Measurements from ENCODE around the gene PTTG1IP.

PTTG1IP gene

GRCh38 chr21:44878053-44878982 is 4.8 kb upstream of the PTTG1IP start:
- no peaks in the 10 kb centered on the region for H3K9me3 ChIP-seq (ENCODE audit: control insufficient read depth, low read length)
- H3K27me3 ChIP-seq (ENCODE audit: control insufficient read depth in 1 of 2, insufficient read depth in 1 of 2, low read length in 2 of 2) = peaks cover 0 to 1% of the 10 kb centered on the region in 2 experiments
- no peak overlapping the region for H3K23ac ChIP-seq (ENCODE audit: low read length in 2 of 2)
- H2BK120ac ChIP-seq (ENCODE audit: low read depth, low read length) = no peak overlapping the region
- no peak overlapping the region for H2AK5ac ChIP-seq (ENCODE audit: low read length, severe bottlenecking)
- no peak overlapping the region for H3K14ac ChIP-seq (ENCODE audit: low read length in 2 of 2)
- H3K9ac ChIP-seq (ENCODE audit: low read length) = no peak overlapping the region
- H3K4me1 ChIP-seq (ENCODE audit: control insufficient read depth, insufficient read depth, low read depth, low read length) = peaks cover 17% of the 10 kb centered on the region
- H3K4ac ChIP-seq (ENCODE audit: low read depth in 1 of 2, low read length in 2 of 2) = no peak overlapping the region
- H3K27ac ChIP-seq (ENCODE audit: low read length, poor library complexity, severe bottlenecking) = no peak overlapping the region
- H2BK5ac ChIP-seq (ENCODE audit: low read depth, low read length, poor library complexity, severe bottlenecking) = no peak overlapping the region
- H3K79me1 ChIP-seq (replicated peaks; ENCODE audit: low read length, poor library complexity, severe bottlenecking) = no peaks in the 10 kb centered on the region
- H3K4me3 ChIP-seq (ENCODE audit: insufficient read depth in 1 of 2, low read depth in 1 of 2, low read length in 2 of 2) = no peak overlapping the region
- H2AFZ ChIP-seq (ENCODE audit: low read depth, low read length) = no peak overlapping the region
- peak; percentile 37 for DNase-seq
- H3K18ac ChIP-seq (ENCODE audit: low read depth in 1 of 2, low read length in 2 of 2) = no peak overlapping the region
- no peak overlapping the region for H2BK15ac ChIP-seq (ENCODE audit: low read depth, poor library complexity, severe bottlenecking)
- no peak overlapping the region for H3K4me2 ChIP-seq (ENCODE audit: low read length, poor library complexity, severe bottlenecking)
- WGBS = 81% methylated on average over 11 of the region's 13 CpGs
- H3K36me3 ChIP-seq (ENCODE audit: control insufficient read depth in 1 of 2, insufficient read depth in 2 of 2, low read depth in 1 of 2, low read length in 2 of 2) = no peaks in the 10 kb centered on the region
- no peak overlapping the region for H2BK12ac ChIP-seq (ENCODE audit: low read length in 2 of 2)
- no peak overlapping the region for H4K8ac ChIP-seq (ENCODE audit: low read length)
- no peak overlapping the region for H4K91ac ChIP-seq (ENCODE audit: low read length)

- Histone ChIP-seq H4K91ac (ENCODE audit: low read length) (no peak overlapping the region), H3K9ac (ENCODE audit: low read length) (no peak overlapping the region), H2AFZ (ENCODE audit: low read depth, low read length) (no peak overlapping the region)
Observed at GRCh38 chr21:44876849-44877575, 3.5 kb upstream of the PTTG1IP start.

GRCh38 chr21:44875316-44875700 is 1.8 kb upstream of the PTTG1IP start:
- H3K14ac ChIP-seq (ENCODE audit: low read length in 2 of 2) = no peak overlapping the region
- no peak overlapping the region for H3K18ac ChIP-seq (ENCODE audit: low read depth in 1 of 2, low read length in 2 of 2)
- DNase-seq = no peak
- H3K9ac ChIP-seq (ENCODE audit: low read length) = peak overlapping the region; percentile 87
- H3K9me3 ChIP-seq (ENCODE audit: control insufficient read depth, low read length) = no peaks in the 10 kb centered on the region
- no peak overlapping the region for H2AK5ac ChIP-seq (ENCODE audit: low read length, severe bottlenecking)
- H3K4me1 ChIP-seq (ENCODE audit: control insufficient read depth, insufficient read depth, low read depth, low read length) = peaks cover 20% of the 10 kb centered on the region
- no peak overlapping the region for H4K91ac ChIP-seq (ENCODE audit: low read length)
- no peak overlapping the region for H3K23ac ChIP-seq (ENCODE audit: low read length in 2 of 2)
- no peak overlapping the region for H3K27ac ChIP-seq (ENCODE audit: low read length, poor library complexity, severe bottlenecking)
- no peak overlapping the region for H2BK12ac ChIP-seq (ENCODE audit: low read length in 2 of 2)
- no peaks in the 10 kb centered on the region for H3K27me3 ChIP-seq (ENCODE audit: control insufficient read depth in 1 of 2, insufficient read depth in 1 of 2, low read length in 2 of 2)
- H2BK15ac ChIP-seq (ENCODE audit: low read depth, poor library complexity, severe bottlenecking) = no peak overlapping the region
- H3K4ac ChIP-seq (ENCODE audit: low read depth in 1 of 2, low read length in 2 of 2) = no peak overlapping the region
- H3K4me2 ChIP-seq (ENCODE audit: low read length, poor library complexity, severe bottlenecking) = peak overlapping the region; percentile 95
- WGBS = 82% methylated on average over 6 of the region's 6 CpGs
- peak overlapping the region in 1 of 2 experiments; percentile 85 for H3K4me3 ChIP-seq (ENCODE audit: insufficient read depth in 1 of 2, low read depth in 1 of 2, low read length in 2 of 2)
- no peak overlapping the region for H2BK5ac ChIP-seq (ENCODE audit: low read depth, low read length, poor library complexity, severe bottlenecking)
- no peaks in the 10 kb centered on the region for H3K36me3 ChIP-seq (ENCODE audit: control insufficient read depth in 1 of 2, insufficient read depth in 2 of 2, low read depth in 1 of 2, low read length in 2 of 2)
- no peaks in the 10 kb centered on the region for H3K79me1 ChIP-seq (replicated peaks; ENCODE audit: low read length, poor library complexity, severe bottlenecking)
- no peak overlapping the region for H2AFZ ChIP-seq (ENCODE audit: low read depth, low read length)
- no peak overlapping the region for H4K8ac ChIP-seq (ENCODE audit: low read length)
- no peak overlapping the region for H2BK120ac ChIP-seq (ENCODE audit: low read depth, low read length)

More at GRCh38 chr21:44876849-44877575, 3.5 kb upstream of the PTTG1IP start:
- no peak overlapping the region for H2BK5ac ChIP-seq (ENCODE audit: low read depth, low read length, poor library complexity, severe bottlenecking)
- no peaks in the 10 kb centered on the region for H3K9me3 ChIP-seq (ENCODE audit: control insufficient read depth, low read length)
- no peak overlapping the region for H3K4ac ChIP-seq (ENCODE audit: low read depth in 1 of 2, low read length in 2 of 2)
- no peaks in the 10 kb centered on the region for H3K36me3 ChIP-seq (ENCODE audit: control insufficient read depth in 1 of 2, insufficient read depth in 2 of 2, low read depth in 1 of 2, low read length in 2 of 2)
- H2AK5ac ChIP-seq (ENCODE audit: low read length, severe bottlenecking) = no peak overlapping the region
- H3K14ac ChIP-seq (ENCODE audit: low read length in 2 of 2) = no peak overlapping the region
- 97% methylated on average over 9 of the region's 12 CpGs for WGBS
- H3K27me3 ChIP-seq (ENCODE audit: control insufficient read depth in 1 of 2, insufficient read depth in 1 of 2, low read length in 2 of 2) = no peaks in the 10 kb centered on the region
- H2BK120ac ChIP-seq (ENCODE audit: low read depth, low read length) = no peak overlapping the region
- peaks cover 18% of the 10 kb centered on the region for H3K4me1 ChIP-seq (ENCODE audit: control insufficient read depth, insufficient read depth, low read depth, low read length)
- no peaks in the 10 kb centered on the region for H3K79me1 ChIP-seq (replicated peaks; ENCODE audit: low read length, poor library complexity, severe bottlenecking)
- no peak overlapping the region for H3K23ac ChIP-seq (ENCODE audit: low read length in 2 of 2)
- no peak overlapping the region for H2BK12ac ChIP-seq (ENCODE audit: low read length in 2 of 2)
- H3K27ac ChIP-seq (ENCODE audit: low read length, poor library complexity, severe bottlenecking) = no peak overlapping the region
- H4K8ac ChIP-seq (ENCODE audit: low read length) = no peak overlapping the region
- H3K18ac ChIP-seq (ENCODE audit: low read depth in 1 of 2, low read length in 2 of 2) = no peak overlapping the region
- no peak for DNase-seq
- no peak overlapping the region for H3K4me2 ChIP-seq (ENCODE audit: low read length, poor library complexity, severe bottlenecking)
- no peak overlapping the region for H3K4me3 ChIP-seq (ENCODE audit: insufficient read depth in 1 of 2, low read depth in 1 of 2, low read length in 2 of 2)
- H2BK15ac ChIP-seq (ENCODE audit: low read depth, poor library complexity, severe bottlenecking) = no peak overlapping the region
